Stimulated activated CD4-positive, alpha-beta T cell treated with anti-CD3 and anti-CD28 coated beads, Interleukin-4, amount 100 ng/mL, for 48 hours (primary cell): ENCODE measurements around the gene ATP2A2.
A peak's percentile ranks its signal among the peaks of the same experiment; 100 is the strongest.
"Not testable (repeated sequence)": the region's sequence is repeated elsewhere in the genome, so short reads cannot be mapped to it uniquely, and the experiment has no call there.

Source experiments
- DNase-seq, 2 donors: peaks; one replicate each; pipeline ENCODE4 v3.0.0-alpha.2; 2020; ENCODE audit warnings: low read depth in 2 of 2

Gene ATP2A2

DNA sequence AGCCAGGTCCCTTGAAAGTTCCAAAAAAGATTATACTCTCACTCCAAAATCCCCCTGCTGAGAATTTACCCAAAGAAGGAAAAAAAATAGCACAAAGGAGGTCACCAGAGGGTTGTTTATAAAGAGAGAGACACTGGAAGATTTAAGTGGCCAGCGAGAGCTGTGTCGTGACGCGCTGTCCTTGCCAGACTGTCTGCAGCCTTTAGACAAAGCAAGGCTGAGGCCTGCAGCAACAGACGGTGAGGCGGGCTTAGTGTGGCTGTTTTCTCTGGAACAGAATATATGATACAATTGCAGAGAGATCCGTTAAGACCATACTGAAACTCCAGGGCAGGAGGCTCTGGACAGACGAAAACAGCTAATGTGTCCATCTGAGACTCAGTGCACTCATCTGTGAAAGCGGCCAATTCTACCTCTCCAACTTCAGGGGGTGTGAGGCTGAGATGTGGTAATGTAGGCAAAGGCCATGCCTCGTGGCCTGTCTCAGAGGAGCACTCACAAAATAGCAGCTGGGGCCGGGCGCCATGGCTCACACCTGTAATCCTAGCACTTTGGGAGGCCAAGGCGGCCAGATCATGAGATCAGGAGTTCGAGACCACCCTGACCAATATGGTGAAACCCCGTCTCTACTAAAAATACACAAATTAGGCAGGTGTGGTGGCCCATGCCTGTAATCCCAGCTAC is 86.3 kb downstream of the ATP2A2 start:
- DNase-seq, result no peak

- DNase-seq, result no peak
Observed at GRCh38 chr12:110369992-110370391, 88.9 kb downstream of the ATP2A2 start.

- no peak for DNase-seq
Observed at GRCh38 chr12:110370732-110371231, 89.7 kb downstream of the ATP2A2 start.

DNA sequence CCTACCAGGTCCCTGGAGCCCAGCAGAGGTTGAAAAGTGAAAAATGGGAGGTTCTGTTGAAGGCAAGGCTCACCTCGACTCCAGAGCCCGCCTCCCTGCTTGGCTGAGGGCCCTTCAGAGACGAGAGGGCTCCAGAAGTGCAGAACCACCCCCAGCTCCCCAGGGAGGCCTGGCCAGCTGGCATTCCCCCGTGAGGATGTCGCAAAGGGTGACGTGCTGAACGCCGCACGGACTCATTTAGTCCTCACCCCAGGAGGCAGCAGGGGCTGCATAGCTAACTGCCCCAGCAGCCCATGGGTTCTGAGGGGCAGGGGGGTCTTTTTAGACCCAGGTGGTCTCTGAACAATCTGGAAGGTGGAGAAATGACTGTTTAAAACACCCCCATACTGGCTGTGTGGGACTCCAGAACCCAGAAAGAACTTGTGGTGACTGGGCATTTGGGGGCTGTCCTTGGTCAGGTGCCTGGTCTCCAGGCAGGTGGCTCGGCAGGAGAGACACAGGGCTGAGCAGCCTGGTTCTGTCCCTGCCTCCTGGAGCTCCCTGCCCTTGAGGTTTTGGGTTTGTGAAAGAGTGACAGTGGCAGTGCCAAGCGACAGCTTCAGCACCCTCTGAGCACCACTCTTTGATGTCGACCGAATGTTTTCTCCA is 90.5 kb downstream of the ATP2A2 start:
- no peak for DNase-seq

GRCh38 chr12:110372056-110372425 is 91.0 kb downstream of the ATP2A2 start:
- no peak for DNase-seq

DNA sequence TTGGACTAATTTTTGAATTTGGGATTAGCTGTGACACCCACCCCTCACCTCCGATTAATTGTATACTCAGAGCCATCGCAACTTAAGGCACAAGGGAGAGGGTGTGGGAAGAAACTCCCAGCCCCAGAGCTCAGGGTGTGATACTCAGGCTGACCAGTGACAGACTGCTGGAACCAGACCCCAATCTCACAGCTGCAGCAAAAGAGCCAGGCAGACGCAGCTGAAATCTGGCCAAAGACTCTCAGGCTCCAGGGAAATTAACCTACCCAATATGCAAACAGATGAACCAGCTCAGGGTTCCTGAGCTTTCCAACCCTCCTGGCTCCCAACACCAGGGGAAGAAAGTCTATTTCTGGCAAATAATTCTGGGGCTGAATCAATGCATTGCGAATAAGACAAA is 92.0 kb downstream of the ATP2A2 start:
- no peak for DNase-seq

- no peak for DNase-seq
Observed at GRCh38 chr12:110373425-110373824, 92.4 kb downstream of the ATP2A2 start.

DNA sequence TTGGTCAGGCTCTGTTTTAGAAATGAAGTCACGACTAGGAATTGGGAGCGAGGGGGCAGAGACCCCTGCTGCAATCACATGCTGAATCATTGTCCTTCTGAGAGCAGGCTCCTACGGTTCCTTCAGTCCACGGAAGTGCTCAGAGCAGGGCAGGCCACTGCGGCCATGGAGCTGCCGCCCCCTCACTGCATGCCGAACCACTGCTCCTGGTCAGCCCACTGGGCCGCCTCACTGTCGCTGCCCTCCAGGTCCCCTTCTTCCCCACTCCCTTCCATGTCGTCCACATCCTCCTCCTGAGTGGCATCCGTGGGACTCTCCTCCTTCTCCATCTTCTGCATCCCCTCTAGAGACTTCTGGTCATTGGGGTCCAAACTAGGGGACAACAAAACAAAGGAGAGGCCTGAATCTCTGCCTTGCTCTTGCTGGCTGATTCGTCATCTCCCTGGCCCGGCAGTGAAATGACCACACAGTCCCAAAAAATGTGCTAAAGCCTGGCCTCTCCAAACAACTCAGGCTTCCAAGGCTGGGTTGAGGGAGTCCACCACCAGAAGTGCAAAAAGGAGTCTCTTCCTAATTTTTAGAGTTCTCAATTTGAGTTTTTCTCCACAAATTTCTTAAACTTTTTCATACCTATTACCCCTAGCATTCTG is 93.0 kb downstream of the ATP2A2 start:
- DNase-seq, result no peak

DNA sequence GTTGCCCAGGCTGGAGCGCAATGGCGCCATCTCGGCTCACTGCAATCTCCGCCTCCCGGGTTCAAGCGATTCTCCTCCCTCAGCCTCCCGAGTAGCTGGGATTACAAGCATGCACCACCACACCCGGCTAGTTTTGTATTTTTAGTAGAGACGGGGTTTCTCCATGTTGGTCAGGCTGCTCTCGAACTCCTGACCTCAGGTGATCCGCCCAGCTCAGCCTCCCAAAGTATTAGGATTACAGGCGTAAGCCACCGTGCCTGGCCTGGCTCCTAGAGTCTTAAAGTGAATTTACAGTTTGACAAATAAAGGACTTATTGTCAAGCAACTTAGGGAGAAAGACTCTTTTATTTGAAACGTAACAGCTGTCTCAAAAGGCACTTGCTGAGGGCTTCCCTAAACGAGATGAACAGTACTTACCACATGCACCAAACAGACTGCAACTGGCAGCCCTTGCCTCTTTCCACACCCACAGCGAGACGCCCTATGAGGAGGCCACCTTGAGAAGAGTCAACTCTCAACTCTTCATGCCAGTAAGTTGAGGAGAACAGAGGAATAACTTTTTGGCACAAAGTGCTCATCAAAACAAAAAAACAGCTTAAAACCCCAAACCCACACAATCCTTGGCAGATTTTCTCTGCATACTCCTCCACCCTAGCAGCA is 97.2 kb downstream of the ATP2A2 start:
- DNase-seq, result not testable (repeated sequence)

GRCh38 chr12:110379197-110379596 is 98.2 kb downstream of the ATP2A2 start:
- no peak for DNase-seq

- no peak for DNase-seq
Observed at GRCh38 chr12:110379631-110380030, 98.6 kb downstream of the ATP2A2 start.

- DNase-seq, result peak in 1 of 2 donors; percentile 15
Observed at GRCh38 chr12:110382683-110383082, 101.6 kb downstream of the ATP2A2 start.
